GM21786 (cell line): Measurements from ENCODE around the gene GCKR.
A peak's percentile ranks its signal among the peaks of the same experiment; 100 is the strongest.

ENCODE experiments used
- ATAC-seq: cut with Tn5 transposase; IDR thresholded peaks from one replicate; pipeline ENCODE4 v1.9.1; 2021; ENCODE audit not compliant: unreplicated experiment

Gene GCKR

GRCh38 chr2:27496357-27497287 is at the start of gene GCKR:
Gene GCKR, plus strand, starts transcription at chr2:27496839. Its CDS starts 66 bp downstream, at chr2:27496905.
- ATAC-seq, result no peak

DNA sequence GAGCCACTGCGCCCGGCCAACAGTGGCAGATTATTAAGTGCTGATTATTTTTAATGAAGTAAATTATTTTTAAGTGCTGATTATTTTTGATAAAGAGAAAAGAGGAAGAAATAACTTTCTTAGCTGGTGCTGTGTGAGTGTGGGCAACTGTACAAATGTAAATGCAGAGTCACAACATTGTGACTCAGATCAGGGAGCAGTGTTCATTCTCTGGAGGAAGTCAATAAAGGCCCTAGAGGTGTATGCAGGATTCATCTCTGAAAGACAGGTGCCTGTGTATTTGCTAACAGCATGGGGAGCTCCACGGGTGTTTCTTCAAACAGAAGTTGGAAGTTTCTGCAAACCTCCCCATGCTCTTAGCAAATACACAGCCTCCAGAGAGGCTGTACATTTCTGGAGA is 48.3 kb upstream of the GCKR start:
- no peak for ATAC-seq

GRCh38 chr2:27451095-27451494 is 45.5 kb upstream of the GCKR start:
- ATAC-seq, result no peak

- ATAC-seq, result no peak
These were observed 42.7 kb upstream of the GCKR start for GRCh38 chr2:27453968-27454367.

DNA sequence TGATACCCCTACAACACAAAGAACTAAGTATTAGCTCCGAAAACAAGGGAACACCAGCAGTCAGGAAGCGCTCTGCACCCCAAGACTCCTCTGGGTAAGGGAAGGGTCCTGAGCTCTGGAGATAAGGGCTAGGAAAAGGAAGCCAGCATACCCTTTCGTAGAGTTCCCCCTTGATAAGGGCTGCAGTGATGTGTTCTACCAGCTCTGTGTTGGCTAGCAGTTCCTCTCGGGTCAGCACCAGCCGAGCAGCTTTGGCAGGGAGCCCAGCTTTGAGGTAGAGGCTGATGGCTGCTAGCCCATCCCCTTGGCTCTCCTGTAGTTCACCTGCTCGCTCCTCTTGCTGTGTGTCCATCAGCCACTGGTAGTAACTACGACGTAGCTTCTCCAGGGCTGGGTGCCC is 35.5 kb upstream of the GCKR start:
- ATAC-seq, result no peak

- no peak for ATAC-seq
These were observed 32.2 kb upstream of the GCKR start for GRCh38 chr2:27464443-27464842.

- ATAC-seq, result no peak
These were observed 24.7 kb upstream of the GCKR start for GRCh38 chr2:27471961-27472360.

- ATAC-seq, result no peak
These were observed 11.1 kb upstream of the GCKR start for GRCh38 chr2:27485496-27485895.

- no peak for ATAC-seq
These were observed 7.5 kb upstream of the GCKR start for GRCh38 chr2:27489118-27489497.

GRCh38 chr2:27489498-27490397 is 6.9 kb upstream of the GCKR start, which contains the start of gene IFT172:
Gene IFT172, minus strand, starts transcription at chr2:27489743. Its CDS starts 90 bp downstream, at chr2:27489653.
- ATAC-seq, result peak; percentile 94

DNA sequence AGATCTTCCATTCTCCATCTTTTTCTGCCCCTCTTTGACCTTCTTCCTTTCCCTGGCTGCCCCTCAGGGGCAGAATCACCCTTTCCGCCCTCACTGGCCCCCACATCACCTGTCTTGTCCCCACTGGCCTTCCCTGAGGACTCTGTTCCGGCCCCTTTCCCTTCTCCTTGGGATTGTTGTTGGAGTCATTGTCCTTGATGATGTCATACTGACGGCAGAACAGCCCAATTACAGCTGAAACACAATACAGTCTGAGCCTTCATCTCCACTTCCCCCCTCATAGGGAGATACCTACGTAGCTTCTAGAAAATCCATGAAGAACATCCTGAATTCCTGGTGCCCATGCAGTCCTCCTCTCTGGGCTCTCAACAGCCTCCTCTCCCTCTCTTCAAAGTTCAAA is 4.1 kb upstream of the GCKR start:
- ATAC-seq, result no peak

GRCh38 chr2:27493948-27494283 is 2.7 kb upstream of the GCKR start:
- ATAC-seq, result no peak

GRCh38 chr2:27494284-27494943 is 2.2 kb upstream of the GCKR start:
- no peak for ATAC-seq

GRCh38 chr2:27494944-27495554 is 1.6 kb upstream of the GCKR start, which contains the start of gene FNDC4:
Gene FNDC4, minus strand, starts transcription at chr2:27495200. Its CDS starts 521 bp downstream, at chr2:27494679.
- ATAC-seq, result no peak

DNA sequence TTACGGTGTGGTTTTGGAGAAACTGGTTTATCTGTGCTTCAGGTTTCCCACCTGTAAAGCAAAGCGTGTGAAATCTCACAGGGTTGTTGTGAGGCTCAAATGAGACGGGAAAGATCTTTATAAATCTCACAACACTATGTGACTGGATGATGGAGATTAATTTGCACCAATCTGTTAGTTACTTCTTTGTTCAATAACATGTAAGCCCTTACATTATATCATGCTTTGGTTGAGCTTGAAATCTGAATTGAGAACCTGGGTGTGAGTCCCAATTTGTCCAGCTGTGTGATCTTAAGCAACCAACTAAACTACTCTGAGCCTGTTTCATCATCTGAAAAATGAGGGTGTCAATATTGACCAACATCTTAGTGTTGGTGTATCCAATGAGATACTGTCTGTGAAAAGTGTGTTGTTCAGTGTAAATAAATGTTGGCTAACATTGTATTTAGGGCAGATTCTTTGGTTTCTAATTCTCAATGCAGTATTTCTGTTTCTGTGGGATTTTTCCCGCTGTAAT is 741 bp upstream of the GCKR start:
- no peak for ATAC-seq

GRCh38 chr2:27497288-27497627 is 619 bp downstream of the GCKR start:
- no peak for ATAC-seq

GRCh38 chr2:27498975-27499374 is 2.3 kb downstream of the GCKR start:
- ATAC-seq, result no peak

- ATAC-seq, result no peak
These were observed 4.4 kb downstream of the GCKR start for GRCh38 chr2:27501042-27501441.

- ATAC-seq, result no peak
These were observed 5.5 kb downstream of the GCKR start for GRCh38 chr2:27502142-27502541.

DNA sequence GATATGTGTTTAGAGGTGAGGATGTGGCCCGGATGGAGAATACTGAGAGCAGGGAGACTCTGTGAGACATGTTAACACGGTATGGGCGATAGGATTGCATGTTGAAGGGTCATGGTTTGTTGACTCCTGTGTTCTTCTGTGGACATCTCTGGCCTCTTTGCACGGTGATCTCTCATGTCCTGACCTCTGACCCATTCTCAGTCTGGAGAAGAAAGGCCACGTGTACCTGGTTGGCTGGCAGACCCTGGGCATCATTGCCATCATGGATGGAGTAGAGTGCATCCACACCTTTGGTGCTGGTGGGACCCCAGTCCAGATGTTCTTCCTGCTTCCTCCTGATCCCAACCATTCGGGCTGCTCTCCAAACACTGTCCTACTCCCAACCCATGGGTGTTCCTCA is 9.9 kb downstream of the GCKR start:
- no peak for ATAC-seq

DNA sequence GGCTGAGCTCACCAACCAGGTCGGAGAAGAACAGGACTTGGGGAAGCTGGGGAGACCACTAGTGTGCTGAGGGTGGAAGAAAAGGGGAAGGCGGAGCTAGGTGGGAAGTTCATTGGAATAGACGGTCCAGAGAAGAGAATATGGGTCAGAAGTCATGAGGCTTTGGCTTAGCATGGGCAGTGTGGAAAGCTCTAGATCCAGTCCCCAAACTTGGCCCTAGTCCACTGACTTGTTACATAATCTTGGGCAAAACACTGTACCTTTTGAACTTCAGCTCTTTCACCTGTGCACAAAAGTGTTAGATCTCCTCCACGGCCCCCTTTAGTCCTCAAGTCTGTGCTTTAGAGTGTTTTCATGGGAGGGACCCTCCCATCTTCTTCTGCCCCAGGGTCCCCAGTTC is 10.7 kb downstream of the GCKR start:
- no peak for ATAC-seq
